ENCODE data around the gene CACFD1.

CACFD1 gene

GRCh38 chr9:133459476-133460404 lies at the start of gene CACFD1:
TSS of gene CACFD1 (plus strand) at chr9:133459978. CDS start at chr9:133460067, 89 bp downstream.
- Mint-ChIP-seq H3K27me3 (peaks cover 69% of the 10 kb centered on the region), H3K27ac (peak within 1 kb of the TSS; percentile 76), H3K4me3 (peak within 1 kb of the TSS; percentile 82), H3K4me1 (peaks cover 10% of the 10 kb centered on the region), H3K9me3 (no peaks in the 10 kb centered on the region), H3K36me3 (no peaks in the 10 kb centered on the region)
- CTCF ChIA-PET, result interaction anchor here (0.7 to 2.1 kb wide), 2 partner anchors 26 to 248 kb away, joined by 4 to 9 read pairs; no protein-coding TSS in a partner anchor
- DNase-seq, result peak; percentile 96

GRCh38 chr9:133415170-133415569 lies 44.6 kb upstream of the CACFD1 start:
- CTCF ChIA-PET, result interaction anchor here (0.9 kb wide), 2 partner anchors 10 to 17 kb away, joined by 3 to 4 read pairs; no protein-coding TSS in a partner anchor
- no peaks in the 10 kb centered on the region for H3K27me3 Mint-ChIP-seq
- H3K36me3 Mint-ChIP-seq, result peaks cover 34% of the 10 kb centered on the region
- peaks cover 50% of the 10 kb centered on the region for H3K4me1 Mint-ChIP-seq
- no peaks in the 10 kb centered on the region for H3K9me3 Mint-ChIP-seq
- H3K27ac Mint-ChIP-seq, result no peak overlapping the region
- no peak for DNase-seq
- H3K4me3 Mint-ChIP-seq, result no peak overlapping the region

- peaks cover 17% of the 10 kb centered on the region for H3K36me3 Mint-ChIP-seq
- H3K4me3 Mint-ChIP-seq, result peak within 1 kb of the TSS; percentile 81
- peak within 1 kb of the TSS; percentile 95 for H3K27ac Mint-ChIP-seq
- CTCF ChIA-PET, result interaction anchor here (1.2 kb wide), 1 partner anchor 69 kb away, joined by 3 read pairs; no protein-coding TSS in a partner anchor
- H3K9me3 Mint-ChIP-seq, result no peaks in the 10 kb centered on the region
- H3K27me3 Mint-ChIP-seq, result no peaks in the 10 kb centered on the region
- DNase-seq, result peak; percentile 90
- peaks cover 58% of the 10 kb centered on the region for H3K4me1 Mint-ChIP-seq
Measured at GRCh38 chr9:133417541-133418461, 42.0 kb upstream of the CACFD1 start, which contains the start of gene REXO4. TSS of gene REXO4 (minus strand) at chr9:133418010. CDS start at chr9:133417844, 166 bp downstream.

GRCh38 chr9:133419005-133419404 lies 40.8 kb upstream of the CACFD1 start:
- H3K4me1 Mint-ChIP-seq, result peaks cover 58% of the 10 kb centered on the region
- CTCF ChIA-PET, result interaction anchor here (1.0 kb wide), 1 partner anchor 10 kb away, joined by 3 read pairs; no protein-coding TSS in a partner anchor

GRCh38 chr9:133420392-133420827 lies 39.4 kb upstream of the CACFD1 start:
- Mint-ChIP-seq H3K27me3 (peaks cover 9% of the 10 kb centered on the region), H3K4me3 (peak overlapping the region; percentile 2), H3K36me3 (peaks cover 4% of the 10 kb centered on the region), H3K9me3 (no peaks in the 10 kb centered on the region), H3K27ac (no peak overlapping the region), H3K4me1 (peaks cover 45% of the 10 kb centered on the region)
- DNase-seq, result no peak
- CTCF ChIA-PET, result no interaction called here

More at GRCh38 chr9:133419005-133419404, 40.8 kb upstream of the CACFD1 start:
- H3K27me3 Mint-ChIP-seq, result no peaks in the 10 kb centered on the region
- DNase-seq, result no peak
- peaks cover 14% of the 10 kb centered on the region for H3K36me3 Mint-ChIP-seq
- H3K9me3 Mint-ChIP-seq, result no peaks in the 10 kb centered on the region
- peak overlapping the region; percentile 81 for H3K4me3 Mint-ChIP-seq
- H3K27ac Mint-ChIP-seq, result no peak overlapping the region

GRCh38 chr9:133421615-133422542 lies 37.9 kb upstream of the CACFD1 start, which contains the start of gene ADAMTS13:
TSS of gene ADAMTS13 (plus strand) at chr9:133422367. CDS start at chr9:133422444, 77 bp downstream.
- CTCF ChIA-PET, result no interaction called here
- no peak for DNase-seq
- peaks cover 30% of the 10 kb centered on the region for H3K4me1 Mint-ChIP-seq
- H3K9me3 Mint-ChIP-seq, result no peaks in the 10 kb centered on the region
- H3K4me3 Mint-ChIP-seq, result no peak within 1 kb of the TSS
- peaks cover 2% of the 10 kb centered on the region for H3K36me3 Mint-ChIP-seq
- peaks cover 24% of the 10 kb centered on the region for H3K27me3 Mint-ChIP-seq
- no peak within 1 kb of the TSS for H3K27ac Mint-ChIP-seq

- H3K36me3 Mint-ChIP-seq, result no peaks in the 10 kb centered on the region
- no peak overlapping the region for H3K27ac Mint-ChIP-seq
- no peaks in the 10 kb centered on the region for H3K9me3 Mint-ChIP-seq
- peaks cover 22% of the 10 kb centered on the region for H3K4me1 Mint-ChIP-seq
- H3K4me3 Mint-ChIP-seq, result no peak overlapping the region
- CTCF ChIA-PET, result no interaction called here
- H3K27me3 Mint-ChIP-seq, result peaks cover 37% of the 10 kb centered on the region
- DNase-seq, result no peak
Measured at GRCh38 chr9:133423216-133423615, 36.6 kb upstream of the CACFD1 start.

- Mint-ChIP-seq H3K4me1 (peaks cover 13% of the 10 kb centered on the region), H3K27me3 (peaks cover 45% of the 10 kb centered on the region), H3K36me3 (no peaks in the 10 kb centered on the region), H3K27ac (no peak overlapping the region), H3K9me3 (no peaks in the 10 kb centered on the region), H3K4me3 (no peak overlapping the region)
- DNase-seq, result no peak
- CTCF ChIA-PET, result no interaction called here
Measured at GRCh38 chr9:133424187-133424586, 35.6 kb upstream of the CACFD1 start.

GRCh38 chr9:133425049-133425632 lies 34.6 kb upstream of the CACFD1 start:
- no peak overlapping the region for H3K4me3 Mint-ChIP-seq
- peaks cover 54% of the 10 kb centered on the region for H3K27me3 Mint-ChIP-seq
- CTCF ChIA-PET, result no interaction called here
- no peak overlapping the region for H3K27ac Mint-ChIP-seq
- peaks cover 11% of the 10 kb centered on the region for H3K4me1 Mint-ChIP-seq
- H3K9me3 Mint-ChIP-seq, result no peaks in the 10 kb centered on the region
- no peak for DNase-seq
- no peaks in the 10 kb centered on the region for H3K36me3 Mint-ChIP-seq

- Mint-ChIP-seq H3K9me3 (no peaks in the 10 kb centered on the region), H3K27me3 (peaks cover 63% of the 10 kb centered on the region), H3K4me1 (peaks cover 10% of the 10 kb centered on the region), H3K27ac (no peak overlapping the region), H3K36me3 (no peaks in the 10 kb centered on the region), H3K4me3 (no peak overlapping the region)
- DNase-seq, result no peak
- CTCF ChIA-PET, result no interaction called here
Measured at GRCh38 chr9:133426011-133426410, 33.8 kb upstream of the CACFD1 start.

- peaks cover 7% of the 10 kb centered on the region for H3K4me1 Mint-ChIP-seq
- no peak overlapping the region for H3K27ac Mint-ChIP-seq
- DNase-seq, result no peak
- CTCF ChIA-PET, result no interaction called here
- H3K36me3 Mint-ChIP-seq, result no peaks in the 10 kb centered on the region
- no peaks in the 10 kb centered on the region for H3K9me3 Mint-ChIP-seq
- H3K27me3 Mint-ChIP-seq, result peaks cover 68% of the 10 kb centered on the region
- H3K4me3 Mint-ChIP-seq, result no peak overlapping the region
Measured at GRCh38 chr9:133427658-133428348, 32.0 kb upstream of the CACFD1 start.

GRCh38 chr9:133428617-133429101 lies 31.1 kb upstream of the CACFD1 start:
- H3K4me3 Mint-ChIP-seq, result no peak overlapping the region
- peaks cover 68% of the 10 kb centered on the region for H3K27me3 Mint-ChIP-seq
- no peaks in the 10 kb centered on the region for H3K36me3 Mint-ChIP-seq
- no peak overlapping the region for H3K27ac Mint-ChIP-seq
- CTCF ChIA-PET, result no interaction called here
- H3K9me3 Mint-ChIP-seq, result no peaks in the 10 kb centered on the region
- H3K4me1 Mint-ChIP-seq, result peaks cover 7% of the 10 kb centered on the region
- no peak for DNase-seq
